Neural cell (in vitro differentiated cells): ENCODE measurements around the gene SMU1. TPM values are rescaled to one million over a fixed set of nuclear protein-coding genes. Genes with fewer than 3 reads are reported as not detected.

Source experiments
- H2AFZ ChIP-seq: fragments of 200-600, 300-800 bp; sonication (generic), shearing (Covaris generic); 2 replicates; pipeline ENCODE4 v1.6.0; 2014; ENCODE audit warnings: low read depth, mild to moderate bottlenecking, antibody characterized with exemption, low read length, moderate library complexity
- H3F3A ChIP-seq: fragments of 200-600 bp; shearing (Covaris generic); 2 replicates; pipeline ENCODE4 v1.6.1; 2016; ENCODE audit warnings: mild to moderate bottlenecking, moderate library complexity, mixed read lengths, antibody characterized with exemption, low read length; ENCODE audit not compliant: insufficient read depth, poor library complexity, severe bottlenecking
- H3K27ac ChIP-seq: fragments of 200-600, 300-800 bp; sonication (generic), shearing (Covaris generic); 2 replicates; pipeline ENCODE4 v1.5.1; 2014; ENCODE audit warnings: mild to moderate bottlenecking, low read length, moderate library complexity
- H3K27me3 ChIP-seq: fragments of 300-800, 200-600 bp; sonication (generic), shearing (Covaris generic); 2 replicates; pipeline ENCODE4 v1.6.0; 2014; ENCODE audit warnings: mild to moderate bottlenecking, low read depth, low read length, moderate library complexity; ENCODE audit not compliant: insufficient read depth
- H3K36me3 ChIP-seq: fragments of 300-800, 200-600 bp; sonication (generic), shearing (Covaris generic); 2 replicates; pipeline ENCODE4 v1.5.1; 2014; ENCODE audit warnings: mild to moderate bottlenecking, antibody characterized with exemption, low read length, moderate library complexity; ENCODE audit not compliant: insufficient read depth
- H3K4me2 ChIP-seq: fragments of 300-800, 200-600 bp; sonication (generic), shearing (Covaris generic); 2 replicates; pipeline ENCODE4 v1.6.0; 2014; ENCODE audit warnings: mild to moderate bottlenecking, low read length
- H3K4me3 ChIP-seq: fragments of 300-800, 200-600 bp; sonication (generic), shearing (Covaris generic); 2 replicates; pipeline ENCODE4 v1.5.1; 2014; ENCODE audit warnings: mild to moderate bottlenecking, low read length, moderate library complexity
- H3K79me2 ChIP-seq: fragments of 200-600 bp; shearing (Covaris generic); replicated peaks from 2 replicates; pipeline ENCODE4 v1.6.0; 2014; ENCODE audit warnings: mild to moderate bottlenecking, low read length, moderate library complexity; ENCODE audit not compliant: insufficient read depth
- H3K9ac ChIP-seq: fragments of 300-800, 200-600 bp; sonication (generic), shearing (Covaris generic); 2 replicates; pipeline ENCODE4 v1.6.1; 2016; ENCODE audit warnings: mild to moderate bottlenecking, low read length, mixed read lengths
- H3K9me2 ChIP-seq: fragments of 200-600 bp; shearing (Covaris generic); 2 replicates; pipeline ENCODE4 v1.6.1; 2016; ENCODE audit warnings: mild to moderate bottlenecking, low read length, mixed read lengths; ENCODE audit not compliant: insufficient read depth
- H3K9me3 ChIP-seq: fragments of 200-600, 300-800 bp; sonication (generic), shearing (Covaris generic); 2 replicates; pipeline ENCODE4 v1.6.1; 2016; ENCODE audit warnings: mild to moderate bottlenecking, mixed run types, low read length, moderate library complexity, mixed read lengths
- H4K20me1 ChIP-seq: fragments of 200-600 bp; shearing (Covaris generic); 2 replicates; pipeline ENCODE4 v1.6.1; 2016; ENCODE audit warnings: mild to moderate bottlenecking, mixed run types; ENCODE audit not compliant: insufficient read depth
- CTCF ChIP-seq: fragments of 450-650 bp; IDR thresholded peaks from 2 replicates; pipeline ENCODE4 v1.5.1; 2014; ENCODE audit warnings: antibody characterized with exemption, mild to moderate bottlenecking, moderate library complexity; ENCODE audit not compliant: poor library complexity, severe bottlenecking
- EP300 ChIP-seq: fragments of 450-650 bp; conservative IDR thresholded peaks from 2 replicates; pipeline ENCODE4 v1.6.1; 2014; ENCODE audit warnings: antibody characterized with exemption, mild to moderate bottlenecking, moderate library complexity; ENCODE audit not compliant: poor library complexity, severe bottlenecking
- EZH2 ChIP-seq: fragments of 200-600, 300-800 bp; shearing (Covaris generic), sonication (generic); IDR thresholded peaks from 2 replicates; pipeline ENCODE4 v1.6.1; 2014; ENCODE audit warnings: antibody characterized with exemption, low read length, borderline replicate concordance, mild to moderate bottlenecking; ENCODE audit not compliant: insufficient read depth, poor library complexity, severe bottlenecking
- MXI1 ChIP-seq: fragments of 450-650 bp; conservative IDR thresholded peaks from 2 replicates; pipeline ENCODE4 v1.6.1; 2014; ENCODE audit warnings: antibody characterized with exemption, mild to moderate bottlenecking; ENCODE audit not compliant: poor library complexity, severe bottlenecking
- POLR2AphosphoS5 ChIP-seq: IDR thresholded peaks from 2 replicates; pipeline ENCODE4 v1.6.1; 2012
- RAD21 ChIP-seq: fragments of 450-650 bp; conservative IDR thresholded peaks from 2 replicates; pipeline ENCODE4 v1.6.1; 2014; ENCODE audit warnings: antibody characterized with exemption, mild to moderate bottlenecking, moderate library complexity
- REST ChIP-seq: IDR thresholded peaks from 2 replicates; pipeline ENCODE4 v1.6.1; 2012; ENCODE audit warnings: borderline replicate concordance
- SMC3 ChIP-seq: fragments of 450-650 bp; conservative IDR thresholded peaks from 2 replicates; pipeline ENCODE4 v1.6.1; 2014; ENCODE audit warnings: antibody characterized with exemption, mild to moderate bottlenecking, moderate library complexity; ENCODE audit not compliant: poor library complexity
- TAF1 ChIP-seq: IDR thresholded peaks from 2 replicates; pipeline ENCODE4 v1.6.1; 2012; ENCODE audit warnings: low read depth
- polyA plus RNA-seq: library from polyadenylated mRNA; depleted of rRNA; stranded (reverse); fragments of >200 nt; gene quantifications from 2 replicates; pipeline ENCODE4 v1.2.3, GENCODE V29; 2014

SMU1 gene
- polyA plus RNA-seq, 1 donor from 2014 or later = 27.4 TPM

DNA sequence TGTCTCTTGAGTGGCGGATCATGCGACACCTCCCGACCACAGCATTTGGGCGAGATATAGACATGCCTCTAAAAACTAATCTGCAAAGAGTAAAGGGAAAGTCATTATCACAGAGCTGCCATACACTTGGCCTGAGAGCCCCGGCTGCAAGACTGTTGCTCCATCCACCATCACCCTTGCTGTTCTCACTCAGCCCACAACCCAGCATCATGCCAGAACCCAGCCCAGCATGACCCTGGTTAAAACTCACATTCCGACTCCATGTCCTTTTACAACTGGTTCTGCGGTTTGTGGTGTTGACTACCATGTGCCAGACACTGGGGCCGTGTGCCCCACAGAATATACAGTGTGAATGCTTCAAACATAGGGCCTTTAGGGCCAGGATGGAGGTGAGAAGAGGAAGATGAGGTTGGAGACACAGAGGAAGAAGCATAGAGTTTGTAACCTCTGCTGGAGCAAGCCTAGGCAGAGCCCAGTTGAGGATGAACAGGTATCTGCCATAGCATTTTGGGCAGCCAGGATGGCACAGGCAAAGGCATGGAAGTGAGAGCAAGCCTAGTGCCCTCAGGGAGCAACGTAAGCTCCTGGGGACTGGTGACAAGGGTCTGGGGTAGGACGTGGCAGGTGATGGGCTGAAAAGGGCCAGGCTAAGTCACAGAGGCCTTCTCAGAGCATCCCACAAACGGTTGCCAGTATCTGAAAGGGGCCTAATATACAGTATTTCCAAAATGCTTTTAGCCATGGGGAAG is 37.5 kb upstream of the SMU1 start:
- Histone ChIP-seq H2AFZ (no peak overlapping the region), H3K36me3 (no peaks in the 10 kb centered on the region), H3K27ac (no peak overlapping the region), H3K9ac (no peak overlapping the region), H3K4me2 (no peak overlapping the region), H3K4me3 (no peak overlapping the region), H3K27me3 (no peaks in the 10 kb centered on the region), H3F3A (no peaks in the 10 kb centered on the region), H4K20me1 (no peaks in the 10 kb centered on the region), H3K9me3 (no peaks in the 10 kb centered on the region), H3K9me2 (no peaks in the 10 kb centered on the region), H3K79me2 (no peaks in the 10 kb centered on the region)
- TF ChIP-seq TAF1 = no peak
- TF ChIP-seq CTCF = no peak
- no peak for TF ChIP-seq SMC3
- TF ChIP-seq POLR2AphosphoS5 = no peak
- TF ChIP-seq EP300 = no peak
- no peak for TF ChIP-seq MXI1
- no peak for TF ChIP-seq REST
- TF ChIP-seq RAD21 = no peak
- no peak for TF ChIP-seq EZH2

DNA sequence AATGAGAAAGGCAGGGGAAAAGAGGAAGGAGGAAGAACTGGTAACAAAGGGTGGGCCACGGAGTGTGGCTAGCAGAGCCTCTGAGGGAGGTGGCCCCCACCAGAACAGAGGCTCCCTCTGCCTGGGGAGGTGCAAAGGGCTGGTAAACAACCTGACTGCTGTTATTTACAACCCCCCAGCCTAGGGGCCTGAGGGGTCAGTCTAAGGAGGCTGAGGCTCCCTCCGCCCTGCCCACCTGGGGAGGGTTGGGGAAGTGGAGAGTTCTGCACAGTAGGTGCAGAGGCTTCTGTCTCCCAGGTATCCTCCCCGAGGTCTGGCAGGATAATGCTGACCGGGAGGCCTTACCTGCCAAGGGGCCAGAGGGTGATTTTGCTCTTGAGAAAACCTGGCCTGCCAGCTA is 35.6 kb upstream of the SMU1 start:
- H3K27me3 ChIP-seq = no peaks in the 10 kb centered on the region
- no peak overlapping the region for H3K9ac ChIP-seq
- no peaks in the 10 kb centered on the region for H3K9me3 ChIP-seq
- no peak overlapping the region for H3K4me2 ChIP-seq
- no peaks in the 10 kb centered on the region for H3K79me2 ChIP-seq
- no peaks in the 10 kb centered on the region for H3F3A ChIP-seq
- no peak overlapping the region for H3K4me3 ChIP-seq
- H3K36me3 ChIP-seq = no peaks in the 10 kb centered on the region
- no peak overlapping the region for H3K27ac ChIP-seq
- H3K9me2 ChIP-seq = no peaks in the 10 kb centered on the region
- no peak for TF ChIP-seq SMC3
- TF ChIP-seq MXI1 = no peak
- TF ChIP-seq TAF1 = no peak
- TF ChIP-seq REST = no peak
- no peak for TF ChIP-seq RAD21
- no peak for TF ChIP-seq EP300
- TF ChIP-seq CTCF = no peak
- TF ChIP-seq EZH2 = no peak
- no peak for TF ChIP-seq POLR2AphosphoS5
- no peak overlapping the region for H2AFZ ChIP-seq
- no peaks in the 10 kb centered on the region for H4K20me1 ChIP-seq
